Measurements from ENCODE around the gene GPR149.

DNA sequence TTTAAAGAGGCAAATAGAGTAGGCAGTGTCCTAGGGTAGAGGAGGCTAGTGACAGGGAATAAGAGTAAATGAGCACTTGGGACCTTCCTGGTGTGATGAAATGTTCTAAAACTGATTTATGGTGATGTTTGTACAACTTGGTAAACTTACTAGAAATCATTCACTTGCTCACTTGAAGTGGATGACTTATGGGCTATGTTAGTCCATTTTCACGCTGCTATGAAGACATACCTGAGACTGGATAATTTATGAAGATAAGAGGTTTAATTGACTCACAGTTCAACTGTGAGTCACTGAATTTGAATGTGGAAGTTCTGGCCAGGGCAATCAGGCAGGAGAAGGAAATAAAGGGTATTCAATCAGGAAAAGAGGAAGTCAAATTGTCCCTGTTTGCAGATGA lies 74.0 kb downstream of the GPR149 start:
- no peak for TF ChIP-seq EZH2 (IDR thresholded peaks at IDR 0.05; ENCODE audit: insufficient read depth, low read length)
- TF ChIP-seq, protein P1, sequence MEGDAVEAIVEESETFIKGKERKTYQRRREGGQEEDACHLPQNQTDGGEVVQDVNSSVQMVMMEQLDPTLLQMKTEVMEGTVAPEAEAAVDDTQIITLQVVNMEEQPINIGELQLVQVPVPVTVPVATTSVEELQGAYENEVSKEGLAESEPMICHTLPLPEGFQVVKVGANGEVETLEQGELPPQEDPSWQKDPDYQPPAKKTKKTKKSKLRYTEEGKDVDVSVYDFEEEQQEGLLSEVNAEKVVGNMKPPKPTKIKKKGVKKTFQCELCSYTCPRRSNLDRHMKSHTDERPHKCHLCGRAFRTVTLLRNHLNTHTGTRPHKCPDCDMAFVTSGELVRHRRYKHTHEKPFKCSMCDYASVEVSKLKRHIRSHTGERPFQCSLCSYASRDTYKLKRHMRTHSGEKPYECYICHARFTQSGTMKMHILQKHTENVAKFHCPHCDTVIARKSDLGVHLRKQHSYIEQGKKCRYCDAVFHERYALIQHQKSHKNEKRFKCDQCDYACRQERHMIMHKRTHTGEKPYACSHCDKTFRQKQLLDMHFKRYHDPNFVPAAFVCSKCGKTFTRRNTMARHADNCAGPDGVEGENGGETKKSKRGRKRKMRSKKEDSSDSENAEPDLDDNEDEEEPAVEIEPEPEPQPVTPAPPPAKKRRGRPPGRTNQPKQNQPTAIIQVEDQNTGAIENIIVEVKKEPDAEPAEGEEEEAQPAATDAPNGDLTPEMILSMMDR (IDR thresholded peaks at IDR 0.05; ENCODE audit: insufficient read depth, low read depth, low read length): no peak
